ENCODE measurements around the gene SLC17A6.

The SLC17A6 gene

GRCh38 chr11:22389526-22390282 lies 51.5 kb downstream of the SLC17A6 start:
- DNase-seq (ENCODE audit: low read depth), result no peak

- no peak for DNase-seq (ENCODE audit: low read depth)
Observed at GRCh38 chr11:22390283-22390655, 52.1 kb downstream of the SLC17A6 start.

- DNase-seq (ENCODE audit: low read depth), result no peak
Observed at GRCh38 chr11:22392561-22392960, 54.4 kb downstream of the SLC17A6 start.

- no peak for DNase-seq (ENCODE audit: low read depth)
Observed at GRCh38 chr11:22405377-22405776, 67.2 kb downstream of the SLC17A6 start.

GRCh38 chr11:22407267-22407666 lies 69.1 kb downstream of the SLC17A6 start:
- DNase-seq (ENCODE audit: low read depth), result no peak

GRCh38 chr11:22407921-22408320 lies 69.7 kb downstream of the SLC17A6 start:
- no peak for DNase-seq (ENCODE audit: low read depth)

GRCh38 chr11:22415476-22415875 lies 77.3 kb downstream of the SLC17A6 start:
- DNase-seq (ENCODE audit: low read depth), result no peak

GRCh38 chr11:22416462-22416861 lies 78.3 kb downstream of the SLC17A6 start:
- no peak for DNase-seq (ENCODE audit: low read depth)

GRCh38 chr11:22426915-22427314 lies 88.7 kb downstream of the SLC17A6 start:
- no peak for DNase-seq (ENCODE audit: low read depth)

All from activated T-helper 9 cell treated with anti-CD3 and anti-CD28 coated beads, Interleukin-2, amount 50 U/mL, for 16 hours (primary cell).